Measurements from ENCODE around the gene DPF3. TPM values are rescaled to one million over a fixed set of nuclear protein-coding genes. Genes with fewer than 3 reads are reported as not detected.

DPF3 gene
- total and polyA plus RNA-seq, 2 of the 13 experiments (the other 11 are each of a cell fraction or from before 2014, with no cell fraction given): 0.09 to 0.60 TPM

DNA sequence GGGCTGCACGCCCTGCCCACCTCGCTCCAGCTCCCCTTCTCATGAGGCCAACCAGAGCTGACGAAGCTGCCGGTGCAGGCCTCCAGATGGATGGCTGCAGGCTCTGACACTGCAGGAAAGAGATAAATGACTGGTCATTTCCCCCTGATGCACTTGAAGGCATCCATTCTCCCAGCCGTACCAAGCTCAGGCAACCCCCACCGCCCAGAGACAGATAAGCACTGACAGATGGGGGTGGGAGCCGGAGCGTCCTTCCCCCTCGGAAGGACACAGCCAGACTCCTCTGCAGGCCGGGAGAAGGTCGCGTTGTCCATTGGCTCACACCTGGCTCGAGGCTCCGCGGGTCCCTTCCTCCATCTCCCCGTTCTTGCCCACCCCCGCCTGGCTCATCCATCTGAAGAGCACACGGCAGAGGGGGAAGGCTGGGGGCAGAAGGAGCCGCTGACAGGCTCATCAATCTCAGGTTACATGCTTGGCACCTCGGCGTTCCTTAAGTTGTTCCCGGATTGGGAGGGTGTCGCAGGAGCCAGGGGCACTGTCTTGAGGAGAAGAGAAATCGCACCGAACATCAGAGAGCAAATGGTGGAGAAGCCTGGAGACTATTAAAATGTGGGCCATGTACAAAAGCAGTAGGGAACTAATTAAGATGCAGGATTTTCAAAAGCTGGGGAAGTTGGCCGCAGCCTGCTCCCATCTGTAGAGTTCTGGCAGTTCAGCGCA lies 151.6 kb downstream of the DPF3 start:
- ATAC-seq (no peak), FAIRE-seq (no peak), DNase-seq (ENCODE audit: low spot score) (no peak)
- Histone ChIP-seq H3K9ac (ENCODE audit: insufficient read depth, low read depth, low read length) (no peak overlapping the region), H3K36me3 (replicated peaks in 1 of 2; ENCODE audit: control insufficient read depth in 1 of 2, insufficient read depth in 2 of 2, low read length in 2 of 2) (no peaks in the 10 kb centered on the region), H3K27me3 (ENCODE audit: control insufficient read depth in 1 of 2, insufficient read depth in 2 of 2, low read length in 2 of 2) (peaks cover 0 to 15% of the 10 kb centered on the region in 2 experiments; a peak in 3 of 5 replicates), H3K9me3 (ENCODE audit: low read length) (no peaks in the 10 kb centered on the region), H3K4me2 (ENCODE audit: low read depth, low read length) (no peak overlapping the region), H4K20me1 (ENCODE audit: insufficient read depth, low read length) (no peaks in the 10 kb centered on the region), H3K4me3 (replicated peaks in 1 of 3; ENCODE audit: insufficient read depth in 1 of 3, low read depth in 2 of 3, low read length in 3 of 3) (no peak overlapping the region), H3K27ac (ENCODE audit: extremely low read length, insufficient read depth, low read length) (no peak overlapping the region), H2AFZ (ENCODE audit: low read length) (no peak overlapping the region), H3K4me1 (ENCODE audit: insufficient read depth, low read length) (no peaks in the 10 kb centered on the region), H3K79me2 (ENCODE audit: insufficient read depth, low read length) (no peaks in the 10 kb centered on the region)
- intact Hi-C loops (cut with micrococcal nuclease; ENCODE audit: unreplicated experiment) (no loop called here), in situ Hi-C loops (cut with HindIII; ENCODE audit: extremely low pct_ligation_motif_present, low pct_unique_long_range_greater_than_20kb) (no loop called here)
- no TSS peak for BruUV-seq (replicated peaks)
- ChIA-PET CTCF (ENCODE audit: low intra/inter-chr PET ratio, low total read pairs) (no interaction called here), POLR2A (no interaction called here)
- TF ChIP-seq UBTF (CRISPR knock-in tag; IDR thresholded peaks at IDR 0.05): no peak
- TF ChIP-seq ZFP36L1 (CRISPR knock-in tag; IDR thresholded peaks at IDR 0.05): no peak
- TF ChIP-seq ZNF292 (CRISPR knock-in tag; IDR thresholded peaks at IDR 0.05; ENCODE audit: borderline replicate concordance, low read depth): no peak
- no peak for TF ChIP-seq TBX2 (CRISPR knock-in tag; IDR thresholded peaks at IDR 0.05; ENCODE audit: borderline replicate concordance)
- no peak for TF ChIP-seq ZNF530 (CRISPR knock-in tag; IDR thresholded peaks at IDR 0.05; ENCODE audit: low read depth)
- TF ChIP-seq ZNF766 (CRISPR knock-in tag; IDR thresholded peaks at IDR 0.05; ENCODE audit: borderline replicate concordance): no peak
- no peak for TF ChIP-seq REL (CRISPR knock-in tag; conservative IDR thresholded peaks at IDR 0.05)
- TF ChIP-seq ZNF652 (CRISPR knock-in tag; IDR thresholded peaks at IDR 0.05; ENCODE audit: borderline replicate concordance, low read depth): no peak
- WGBS (ENCODE audit: low lambda C conversion rate): 53% methylated on average over 21 of the region's 27 CpGs
